ENCODE data around the gene ZBTB8OS.

Gene ZBTB8OS

GRCh38 chr1:32612189-32612881 is 38.0 kb downstream of the ZBTB8OS start:
- peak; percentile 4 to 8 for DNase-seq (ENCODE audit: low read depth in 2 of 2, low spot score in 1 of 2)

GRCh38 chr1:32611859-32612188 is 38.5 kb downstream of the ZBTB8OS start:
- DNase-seq (ENCODE audit: low read depth in 2 of 2, low spot score in 1 of 2), result no peak

GRCh38 chr1:32609180-32609579 is 41.2 kb downstream of the ZBTB8OS start:
- DNase-seq (ENCODE audit: low read depth in 2 of 2, low spot score in 1 of 2), result no peak

- DNase-seq (ENCODE audit: low read depth in 2 of 2, low spot score in 1 of 2), result no peak
These were observed 43.6 kb downstream of the ZBTB8OS start for GRCh38 chr1:32606565-32607371.

GRCh38 chr1:32605711-32606424 is 44.5 kb downstream of the ZBTB8OS start:
- no peak for DNase-seq (ENCODE audit: low read depth in 2 of 2, low spot score in 1 of 2)

DNA sequence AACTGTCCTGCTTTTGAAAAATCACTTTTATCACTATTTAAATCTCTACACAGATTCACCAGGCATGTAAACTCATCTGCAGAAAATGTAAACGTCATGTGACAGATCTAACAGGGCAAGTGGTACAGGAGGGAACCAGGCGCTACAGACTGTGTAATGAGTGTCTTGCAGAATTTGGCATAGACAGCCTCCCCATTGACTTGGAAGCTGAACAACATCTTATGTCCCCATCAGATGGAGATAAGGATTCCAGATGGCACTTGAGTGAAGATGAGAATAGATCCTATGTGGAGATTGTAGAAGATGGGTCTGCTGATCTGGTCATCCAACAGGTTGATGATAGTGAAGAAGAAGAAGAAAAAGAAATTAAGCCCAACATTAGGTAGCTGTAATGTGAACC is 50.3 kb downstream of the ZBTB8OS start:
- no peak for DNase-seq (ENCODE audit: low read depth in 2 of 2, low spot score in 1 of 2)

DNA sequence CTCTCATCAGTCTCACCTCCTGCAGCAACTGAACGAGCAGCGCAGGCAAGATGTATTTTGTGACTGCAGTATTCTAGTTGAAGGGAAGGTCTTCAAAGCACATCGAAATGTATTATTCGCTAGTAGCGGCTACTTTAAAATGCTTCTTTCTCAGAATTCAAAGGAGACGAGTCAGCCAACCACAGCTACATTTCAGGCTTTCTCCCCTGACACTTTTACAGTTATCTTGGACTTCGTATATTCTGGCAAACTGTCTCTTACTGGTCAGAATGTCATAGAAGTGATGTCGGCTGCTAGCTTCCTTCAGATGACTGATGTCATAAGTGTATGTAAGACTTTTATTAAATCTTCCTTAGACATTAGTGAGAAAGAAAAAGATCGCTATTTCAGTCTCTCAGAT is 57.4 kb downstream of the ZBTB8OS start:
- no peak for DNase-seq (ENCODE audit: low read depth in 2 of 2, low spot score in 1 of 2)

DNA sequence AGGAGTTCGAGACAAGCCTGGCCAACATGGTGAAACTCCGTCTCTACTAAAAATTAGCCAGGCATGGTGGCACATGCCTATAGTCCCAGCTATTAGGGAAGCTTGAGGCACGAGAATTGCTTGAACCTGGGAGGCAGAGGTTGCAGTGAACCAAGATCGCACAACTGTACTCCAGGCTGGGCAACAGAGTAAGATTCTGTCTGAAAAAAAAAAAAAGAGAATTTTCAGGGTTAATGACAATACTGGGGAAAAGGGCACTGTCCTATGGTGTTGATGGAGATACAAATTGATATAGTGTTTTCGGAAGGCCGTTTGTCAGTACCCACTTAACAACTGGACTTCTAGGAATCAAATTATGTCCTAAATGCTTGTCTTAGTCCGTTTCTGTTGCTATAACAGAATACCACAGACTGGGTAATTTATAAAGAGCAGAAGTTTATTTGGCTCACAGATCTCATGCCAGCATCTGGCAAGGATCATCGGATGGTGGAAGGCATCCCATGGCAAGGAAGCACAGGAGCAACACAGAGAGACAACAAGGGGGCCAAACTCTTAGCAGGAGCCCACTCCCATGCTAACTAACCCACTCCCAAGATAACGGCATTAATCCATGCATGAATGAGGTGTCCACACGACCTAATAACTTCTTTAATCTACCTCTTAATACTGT is 69.9 kb downstream of the ZBTB8OS start:
- DNase-seq (ENCODE audit: low read depth in 2 of 2, low spot score in 1 of 2), result no peak

All from stimulated activated CD8-positive, alpha-beta memory T cell treated with anti-CD3 and anti-CD28 coated beads, Interleukin-4, amount 100 ng/mL, for 1 hour (primary cell).